A375 (cell line): ENCODE results near the gene PTHLH. TPM values are rescaled to one million over a fixed set of nuclear protein-coding genes. Genes with fewer than 3 reads are reported as not detected.

Experiments used
- small RNA-seq: library from RNA; depleted of rRNA; stranded (forward); fragments of <200 nt; gene quantifications from one replicate; pipeline ENCODE3, GENCODE V24; 2014
- total RNA-seq: library from RNA; depleted of rRNA; stranded (reverse); fragments of >200 nt; shearing (Covaris generic); gene quantifications from 2 replicates; pipeline ENCODE4 v1.2.3, GENCODE V29; 2014; rRNA removed

PTHLH gene
- total RNA-seq: 17.9 and 21.7 TPM in 2 replicates

GRCh38 chr12:27972721-27973120 is at the start of gene PTHLH:
Gene PTHLH, minus strand, starts transcription at chr12:27972733. Its CDS starts 3,239 bp downstream, at chr12:27969494.

Small RNA genes within 50 kb of the gene (small RNA-seq; reads per million reads assigned to genes)
- not detected for gene AC008011.1

Other genes starting within 250 kb of the PTHLH start
- 38.4 and 40.7 TPM in 2 replicates for gene KLHL42, start 192.5 kb downstream of the PTHLH start, total RNA-seq
- not detected in 2 replicates for gene MANSC4, start 192.5 kb downstream of the PTHLH start, total RNA-seq
- 29.4 and 30.9 TPM in 2 replicates for gene CCDC91, start 217.7 kb upstream of the PTHLH start, total RNA-seq